Measurements from ENCODE around the gene OPCML.

OPCML gene

GRCh38 chr11:132772703-132773545, 759.4 kb downstream of the OPCML start:
- FAIRE-seq, result no peak

DNA sequence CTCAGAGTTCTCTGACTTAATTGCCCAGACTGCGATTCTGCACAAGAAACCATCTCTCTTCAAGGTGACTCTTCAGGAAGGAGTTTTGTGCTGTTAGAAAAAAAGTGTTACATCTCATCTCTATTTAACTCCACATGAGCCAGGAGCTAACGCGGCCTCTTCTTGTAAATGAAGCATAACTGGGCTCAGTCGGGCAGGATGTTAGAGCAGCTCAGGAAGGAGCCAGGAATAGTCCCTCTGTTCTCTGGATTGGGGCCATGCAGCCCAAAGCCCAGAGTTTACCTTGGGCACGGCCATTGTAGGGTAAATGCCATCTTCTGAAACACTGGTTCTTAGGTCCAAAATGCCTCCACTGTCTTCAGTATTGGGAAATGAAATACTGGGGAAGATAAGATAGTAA, 760.6 kb downstream of the OPCML start:
- no peak for FAIRE-seq

- no peak for FAIRE-seq
Measured at GRCh38 chr11:132770829-132771530, 761.3 kb downstream of the OPCML start.

GRCh38 chr11:132763503-132763902, 768.8 kb downstream of the OPCML start:
- FAIRE-seq, result no peak

DNA sequence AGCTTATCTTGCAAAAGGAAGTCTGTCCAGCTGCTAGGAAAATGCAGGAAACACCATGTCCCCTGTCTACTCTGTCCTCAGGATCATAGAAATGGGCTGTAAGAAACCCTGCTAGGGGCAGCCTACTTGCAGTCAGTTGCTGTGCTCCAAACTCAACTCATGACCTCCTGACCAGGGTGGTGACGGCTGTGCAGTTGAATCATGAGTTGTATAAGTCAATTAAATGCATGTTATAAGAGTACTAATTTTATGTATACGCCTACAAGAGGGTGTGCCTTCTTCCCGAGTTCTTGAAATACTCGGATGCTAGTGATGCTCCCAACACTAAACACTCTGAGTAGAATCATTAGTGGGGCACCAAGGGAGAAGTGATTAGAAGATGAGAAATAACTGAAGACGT, 776.4 kb downstream of the OPCML start:
- FAIRE-seq, result no peak

DNA sequence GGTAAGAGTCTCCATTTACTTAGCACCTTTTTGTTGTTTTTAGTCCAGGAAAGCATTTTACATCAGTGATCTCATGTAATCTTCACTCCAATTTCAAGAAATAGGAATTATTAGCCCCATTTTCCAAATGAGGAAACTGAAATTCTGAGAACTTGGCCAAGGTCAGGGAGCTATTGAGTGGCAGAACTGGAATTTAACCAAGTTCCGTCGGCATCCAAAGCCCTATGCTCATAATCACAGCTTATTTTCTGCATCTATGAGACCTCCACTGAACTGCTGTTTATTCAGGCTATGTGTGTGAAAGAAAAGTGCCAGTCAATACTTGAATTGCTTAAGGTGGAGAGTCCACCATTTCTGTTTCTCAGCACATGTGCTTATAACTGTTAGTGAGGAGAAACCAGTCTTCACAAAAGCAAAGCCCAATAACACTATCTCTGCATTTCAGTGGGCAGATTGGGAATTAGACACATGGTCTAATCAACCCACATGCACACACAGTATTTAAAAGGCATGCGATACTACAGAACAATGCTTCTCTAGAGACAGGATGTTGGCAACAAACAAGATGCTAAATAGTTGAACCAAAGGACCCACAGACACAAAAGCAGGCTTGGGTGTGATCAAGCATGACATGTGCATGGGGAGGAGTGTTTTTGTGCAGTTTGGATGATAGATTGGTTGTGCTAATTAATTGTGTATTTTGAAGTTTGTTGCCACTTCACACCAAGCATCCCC, 780.6 kb downstream of the OPCML start:
- FAIRE-seq, result no peak

GRCh38 chr11:132746305-132746704, 786.0 kb downstream of the OPCML start:
- no peak for FAIRE-seq

DNA sequence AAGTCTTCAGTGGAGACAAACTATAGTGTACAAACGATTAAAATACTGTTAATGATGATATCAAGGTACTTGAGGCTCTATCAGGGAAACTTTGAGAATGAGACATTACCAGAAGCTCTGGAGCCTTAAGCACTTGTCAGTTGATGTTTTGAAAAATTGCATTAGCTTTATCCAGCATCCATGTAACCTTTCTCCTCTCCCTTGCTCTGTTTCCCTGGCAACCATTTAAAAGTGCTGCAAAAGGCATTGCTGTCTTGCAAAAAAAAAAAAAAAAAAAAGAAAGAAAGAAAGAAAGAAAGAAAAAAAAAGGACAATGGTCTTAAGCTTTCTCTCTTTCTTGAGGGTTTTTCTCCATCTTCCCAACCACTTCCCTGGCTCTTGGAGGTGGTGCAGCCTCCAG, 787.0 kb downstream of the OPCML start:
- FAIRE-seq, result no peak

GRCh38 chr11:132744771-132745170, 787.5 kb downstream of the OPCML start:
- FAIRE-seq, result no peak

DNA sequence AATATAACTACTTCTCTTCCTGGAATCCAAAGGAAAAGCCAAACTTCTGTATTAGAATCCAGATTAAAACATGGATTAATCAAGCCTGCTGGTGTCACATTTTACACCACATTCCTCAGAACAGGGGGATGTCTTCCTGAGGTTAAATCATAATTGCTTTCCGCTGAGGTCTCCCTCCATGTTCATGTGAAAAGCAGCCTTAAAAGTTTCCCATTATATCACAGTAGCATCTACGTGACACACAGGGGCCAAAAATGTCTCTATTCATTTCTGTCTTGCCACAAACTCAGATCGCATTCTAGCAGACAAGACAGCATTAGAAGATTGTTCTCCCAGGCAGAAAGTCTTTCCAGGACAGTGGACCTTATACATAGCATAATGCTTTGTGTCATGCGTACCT, 788.7 kb downstream of the OPCML start:
- no peak for FAIRE-seq

DNA sequence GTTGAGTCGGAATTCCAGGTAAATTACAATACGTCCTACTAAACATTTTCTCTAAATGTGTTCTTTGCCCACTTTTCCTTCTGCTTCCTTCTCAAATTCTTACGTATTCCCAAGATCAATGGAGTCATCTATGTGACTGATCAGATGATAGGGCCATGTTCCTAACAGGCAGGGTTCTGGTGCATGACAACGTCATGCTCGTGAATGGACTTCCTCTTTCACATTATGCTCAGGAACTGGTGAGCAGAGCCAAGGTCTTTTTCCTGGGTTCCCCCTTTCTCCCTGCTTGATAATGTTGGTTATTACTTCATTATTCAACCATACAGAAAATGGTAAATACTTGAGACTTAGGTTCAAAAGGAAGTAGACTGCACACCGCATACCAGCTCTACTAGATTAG, 789.4 kb downstream of the OPCML start:
- FAIRE-seq, result no peak

GRCh38 chr11:132734217-132734616, 798.1 kb downstream of the OPCML start:
- no peak for FAIRE-seq

DNA sequence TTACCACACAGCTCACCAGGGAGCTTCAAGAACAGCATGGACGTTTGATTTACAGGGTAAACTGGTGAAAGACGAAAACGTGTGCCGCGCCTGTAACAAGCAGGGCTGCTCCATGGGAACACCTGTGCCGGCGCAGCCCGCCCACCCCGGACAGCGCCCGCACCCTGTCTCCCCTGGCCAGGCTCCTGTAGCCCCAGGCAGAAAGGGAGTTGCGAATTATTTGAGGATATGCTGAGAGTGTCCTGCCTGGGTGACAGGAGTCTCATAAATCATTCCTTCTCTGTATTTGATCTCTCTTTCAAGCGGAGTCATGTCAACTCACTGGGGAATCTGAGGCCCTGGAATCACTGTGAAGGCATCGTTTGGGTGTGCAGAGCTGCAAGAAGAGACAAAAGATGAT, 804.3 kb downstream of the OPCML start:
- FAIRE-seq, result no peak

- no peak for FAIRE-seq
Measured at GRCh38 chr11:132721526-132721925, 810.8 kb downstream of the OPCML start.

- FAIRE-seq, result no peak
Measured at GRCh38 chr11:132719684-132720083, 812.6 kb downstream of the OPCML start.

DNA sequence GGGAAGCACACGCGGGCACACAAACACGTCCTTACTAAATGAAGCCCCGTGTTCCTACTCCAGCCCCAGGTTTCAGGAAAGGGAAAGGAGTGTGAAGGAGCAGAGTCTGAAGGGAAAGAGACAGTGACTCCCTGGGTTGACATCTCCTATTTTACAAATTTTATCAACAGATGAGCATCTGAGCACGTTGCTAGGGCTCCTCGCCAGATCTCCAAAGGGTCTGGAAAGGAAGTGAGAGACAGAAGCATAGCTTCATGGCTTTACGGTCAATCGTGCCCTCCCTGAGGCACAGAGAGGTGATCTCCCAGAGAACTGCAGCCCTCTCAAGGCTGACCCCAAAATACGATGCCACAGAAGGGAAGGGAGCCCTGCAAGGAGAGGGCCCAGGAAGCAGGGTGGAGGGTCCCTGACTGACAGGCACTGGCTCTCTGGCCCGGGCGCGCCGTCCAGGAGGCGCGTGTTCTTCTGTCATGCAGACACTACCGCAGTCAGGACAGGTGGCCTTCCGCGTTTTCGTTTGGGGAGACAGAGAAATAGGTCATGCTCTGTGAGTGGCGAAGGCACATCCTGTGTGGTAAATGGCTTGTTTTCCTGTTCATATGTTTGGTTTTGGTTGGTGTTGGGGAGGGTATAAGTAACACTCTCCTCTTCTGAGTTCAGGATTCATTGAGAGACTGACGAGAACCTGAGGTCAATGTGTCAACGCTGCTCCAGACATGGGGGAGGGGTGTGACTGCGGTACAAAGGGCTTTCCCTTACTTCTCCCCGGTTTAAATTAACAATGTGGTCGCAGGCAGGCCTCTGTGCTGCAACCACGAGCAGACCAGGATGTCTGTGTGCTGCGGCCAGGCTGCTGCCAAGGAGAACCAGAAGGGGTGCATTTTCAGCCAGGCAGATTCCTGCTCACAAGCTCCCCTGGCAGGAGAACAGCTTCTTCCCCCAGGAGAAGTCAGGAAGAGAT, 813.3 kb downstream of the OPCML start:
- FAIRE-seq, result no peak

- no peak for FAIRE-seq
Measured at GRCh38 chr11:132717824-132718223, 814.5 kb downstream of the OPCML start.

DNA sequence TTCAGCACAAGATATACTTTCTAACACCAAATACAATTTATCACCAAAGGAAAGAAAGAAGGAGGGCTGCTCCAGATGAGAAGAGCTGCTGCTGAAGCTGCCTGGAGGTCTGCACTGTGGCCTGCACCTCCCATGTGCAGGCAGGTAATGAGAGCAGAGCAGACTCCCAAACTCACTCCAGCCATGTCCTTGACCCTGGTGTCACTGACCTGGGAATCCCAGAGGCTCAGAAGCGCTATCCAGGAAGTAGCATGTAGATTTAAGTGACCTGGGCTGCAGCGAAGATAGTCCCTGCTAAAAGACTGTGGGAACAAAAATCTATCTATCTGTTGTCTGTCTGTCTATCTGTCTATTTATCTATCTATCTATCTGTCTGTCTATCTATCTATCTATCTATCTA, 816.3 kb downstream of the OPCML start:
- FAIRE-seq, result no peak

GRCh38 chr11:132714859-132715440, 817.4 kb downstream of the OPCML start:
- FAIRE-seq, result peak; percentile 53

- FAIRE-seq, result no peak
Measured at GRCh38 chr11:132712466-132712865, 819.8 kb downstream of the OPCML start.

GRCh38 chr11:132704781-132705375, 827.4 kb downstream of the OPCML start:
- FAIRE-seq, result peak; percentile 100

DNA sequence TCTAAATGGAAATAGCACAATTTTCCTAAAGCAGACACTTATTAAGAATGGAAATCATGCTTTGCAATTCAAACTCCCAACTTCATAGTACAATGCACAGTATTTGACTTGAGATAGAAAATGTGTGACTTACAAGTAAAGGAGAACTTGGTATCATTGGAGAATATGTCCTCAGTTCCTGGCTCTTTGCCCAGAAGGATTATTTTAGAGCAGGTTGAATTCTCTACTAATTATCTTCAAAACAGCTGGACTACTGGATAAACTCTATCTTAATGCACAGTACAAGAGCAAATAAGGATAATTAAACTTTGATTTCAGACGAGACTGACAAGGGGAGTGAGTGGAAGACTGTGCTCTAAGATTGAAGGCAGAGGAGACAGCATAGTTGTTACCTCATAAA, 839.4 kb downstream of the OPCML start:
- FAIRE-seq, result no peak
